Thoracic aorta (tissue), 2 donors: Measurements from ENCODE around the gene KCNJ8. TPM values are rescaled to one million over a fixed set of nuclear protein-coding genes. Genes with fewer than 3 reads are reported as not detected.

Experiments used
- ATAC-seq: fragments of 150-250 bp; one replicate; pipeline ENCODE4 v1.8.0; 2017; ENCODE audit warnings: low read depth; ENCODE audit not compliant: insufficient number of reproducible peaks, low FRiP score
- DNase-seq: peaks from one replicate; pipeline ENCODE4 v3.0.0-alpha.2; 2020; ENCODE audit warnings: low spot score
- H3K27ac ChIP-seq, 2 donors: fragments of 200-600 bp; sonication (generic); 1 replicate in 1 of 2; 2 replicates in 1 of 2; pipeline ENCODE4 v1.5.1; 2016; ENCODE audit warnings: mild to moderate bottlenecking in 2 of 2, moderate library complexity in 2 of 2
- H3K27me3 ChIP-seq: fragments of 200-600 bp; sonication (generic); replicated peaks from 2 replicates; pipeline ENCODE4 v1.6.0; 2016; ENCODE audit warnings: mild to moderate bottlenecking; ENCODE audit not compliant: insufficient read depth
- H3K36me3 ChIP-seq: fragments of 200-600 bp; sonication (generic); one replicate; pipeline ENCODE4 v1.5.1; 2016
- H3K4me1 ChIP-seq, 2 donors: fragments of 200-600 bp; sonication (generic); 1 replicate in 1 of 2; 2 replicates in 1 of 2; pipeline versions ENCODE4 v1.5.1 to v1.6.0; 2016; ENCODE audit warnings: low read depth in 2 of 2, mild to moderate bottlenecking in 1 of 2; ENCODE audit not compliant: control insufficient read depth in 1 of 2
- H3K4me3 ChIP-seq: fragments of 200-600 bp; sonication (generic); 2 replicates; pipeline ENCODE4 v1.5.1; 2016; ENCODE audit warnings: mild to moderate bottlenecking
- H3K9me3 ChIP-seq: fragments of 200-600 bp; sonication (generic); 2 replicates; pipeline ENCODE4 v1.5.1; 2016
- total RNA-seq, 2 donors: library from RNA; depleted of rRNA; stranded (reverse); fragments of >200 nt; gene quantifications; one replicate each; pipeline versions ENCODE4 v1.1.0 to v1.2.3, GENCODE V29; 2016
- TF ChIP-seq, protein P1 (sequence below): fragments of 200-600 bp; sonication (generic); IDR thresholded peaks from one replicate; pipeline ENCODE4 v1.5.1; 2019; ENCODE audit warnings: antibody characterized with exemption

The KCNJ8 gene
- total RNA-seq, 2 donors from 2014 or later: 7.0 to 8.1 TPM

- peaks cover 7 to 18% of the 10 kb centered on the region in 2 donors for H3K4me1 ChIP-seq
- H3K27ac ChIP-seq: no peak overlapping the region
- H3K36me3 ChIP-seq: no peaks in the 10 kb centered on the region
- no peaks in the 10 kb centered on the region for H3K27me3 ChIP-seq
- TF ChIP-seq, protein P1, sequence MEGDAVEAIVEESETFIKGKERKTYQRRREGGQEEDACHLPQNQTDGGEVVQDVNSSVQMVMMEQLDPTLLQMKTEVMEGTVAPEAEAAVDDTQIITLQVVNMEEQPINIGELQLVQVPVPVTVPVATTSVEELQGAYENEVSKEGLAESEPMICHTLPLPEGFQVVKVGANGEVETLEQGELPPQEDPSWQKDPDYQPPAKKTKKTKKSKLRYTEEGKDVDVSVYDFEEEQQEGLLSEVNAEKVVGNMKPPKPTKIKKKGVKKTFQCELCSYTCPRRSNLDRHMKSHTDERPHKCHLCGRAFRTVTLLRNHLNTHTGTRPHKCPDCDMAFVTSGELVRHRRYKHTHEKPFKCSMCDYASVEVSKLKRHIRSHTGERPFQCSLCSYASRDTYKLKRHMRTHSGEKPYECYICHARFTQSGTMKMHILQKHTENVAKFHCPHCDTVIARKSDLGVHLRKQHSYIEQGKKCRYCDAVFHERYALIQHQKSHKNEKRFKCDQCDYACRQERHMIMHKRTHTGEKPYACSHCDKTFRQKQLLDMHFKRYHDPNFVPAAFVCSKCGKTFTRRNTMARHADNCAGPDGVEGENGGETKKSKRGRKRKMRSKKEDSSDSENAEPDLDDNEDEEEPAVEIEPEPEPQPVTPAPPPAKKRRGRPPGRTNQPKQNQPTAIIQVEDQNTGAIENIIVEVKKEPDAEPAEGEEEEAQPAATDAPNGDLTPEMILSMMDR: no peak
- no peak overlapping the region for H3K4me3 ChIP-seq
- no peak for DNase-seq
- no peak for ATAC-seq
- no peaks in the 10 kb centered on the region for H3K9me3 ChIP-seq
Measured at GRCh38 chr12:21717767-21718166, 56.7 kb downstream of the KCNJ8 start.

DNA sequence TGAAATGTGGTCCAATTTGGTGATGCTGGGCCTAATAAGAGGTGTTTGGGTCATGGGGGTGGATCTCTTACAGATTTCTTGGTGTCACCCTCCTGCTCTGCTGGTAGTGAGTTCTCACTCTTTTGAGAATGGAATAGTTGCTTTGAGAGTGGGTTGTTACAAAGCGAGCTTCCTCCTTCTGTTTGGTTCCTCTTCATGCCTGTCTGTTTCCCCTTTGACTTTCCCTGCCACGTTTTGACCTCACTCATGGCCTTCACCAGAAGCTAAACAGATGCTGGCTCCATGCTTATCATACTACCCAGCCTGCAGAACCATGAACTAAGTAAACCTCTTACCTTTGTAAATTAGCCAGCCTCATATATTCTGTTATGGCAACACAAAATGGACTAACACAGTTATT is 59.1 kb downstream of the KCNJ8 start:
- Histone ChIP-seq H3K4me3 (no peak overlapping the region), H3K9me3 (no peaks in the 10 kb centered on the region), H3K27me3 (no peaks in the 10 kb centered on the region), H3K36me3 (no peaks in the 10 kb centered on the region), H3K27ac (no peak overlapping the region), H3K4me1 (peaks cover 12 to 29% of the 10 kb centered on the region in 2 donors)
- DNase-seq (no peak), ATAC-seq (no peak)
- TF ChIP-seq, protein P1: no peak

Other genes starting within 250 kb of the KCNJ8 start
- gene SPX, start 248.4 kb downstream of the KCNJ8 start, total RNA-seq: under 1 TPM in 1 of 2 donors, not detected in 1; 0.81 TPM
- not detected for gene GYS2, start 169.9 kb downstream of the KCNJ8 start, total RNA-seq
- gene LDHB, start 116.9 kb downstream of the KCNJ8 start, total RNA-seq: 100 to 1,000 TPM in 1 of 2 donors, 10 to 100 TPM in 1; 89.6 to 165 TPM
- 10 to 100 TPM; 19.6 to 42.6 TPM for gene ABCC9, start 166.7 kb upstream of the KCNJ8 start, total RNA-seq